GM19043 (cell line): Measurements from ENCODE around the gene C9orf50.
"Not testable (repeated sequence)": the region's sequence is repeated elsewhere in the genome, so short reads cannot be mapped to it uniquely, and the experiment has no call there.

Experiments used
- ATAC-seq: cut with Tn5 transposase; IDR thresholded peaks from one replicate; pipeline ENCODE4 v1.9.1; 2021; ENCODE audit warnings: low read depth; ENCODE audit not compliant: unreplicated experiment

C9orf50 gene

DNA sequence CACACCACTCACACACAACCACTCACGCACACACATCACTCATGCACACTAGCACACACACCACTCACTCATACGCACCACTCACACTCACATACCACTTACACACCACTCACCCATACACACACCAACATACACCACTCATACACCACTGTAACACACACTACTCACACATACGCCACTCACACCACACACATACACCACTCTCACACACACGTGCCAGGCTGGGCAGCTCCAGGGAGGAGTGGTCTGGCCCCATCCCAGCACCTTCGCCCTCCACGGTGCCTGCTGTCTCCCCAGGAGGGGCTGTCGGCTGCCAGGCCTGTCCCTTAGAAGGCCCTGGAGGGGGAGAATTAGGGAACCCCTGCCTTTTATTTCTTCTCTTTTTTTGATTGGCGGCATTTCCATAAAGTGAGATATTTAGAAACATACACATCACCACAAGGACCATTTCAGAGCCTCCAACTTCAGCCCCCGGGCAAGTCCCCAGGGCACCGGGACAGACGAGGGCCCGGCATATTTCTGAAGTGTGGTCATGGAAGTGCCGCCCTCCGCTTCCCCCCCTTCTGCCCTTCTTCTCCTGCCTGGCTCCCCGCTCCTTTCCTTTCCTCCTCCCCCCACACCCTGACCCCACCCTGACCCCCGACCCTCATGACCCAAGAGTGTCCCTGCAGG, 27.3 kb upstream of the C9orf50 start:
- ATAC-seq: no peak

DNA sequence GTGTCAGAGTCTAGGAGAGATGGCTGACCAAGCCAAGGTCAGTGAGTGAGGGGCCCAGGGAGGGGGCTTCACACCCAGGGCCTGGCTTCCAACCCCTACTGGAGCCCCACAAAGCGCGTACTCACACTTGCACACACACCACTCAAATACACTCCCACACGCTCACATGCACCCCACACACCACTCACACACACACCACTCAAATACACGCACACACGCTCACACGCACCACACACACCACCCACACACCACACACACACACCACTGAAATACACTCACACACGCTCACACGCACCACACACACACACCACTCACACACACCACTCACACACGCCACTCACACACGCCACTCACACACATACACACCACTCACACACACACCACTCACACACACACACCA, 26.7 kb upstream of the C9orf50 start:
- ATAC-seq: no peak

DNA sequence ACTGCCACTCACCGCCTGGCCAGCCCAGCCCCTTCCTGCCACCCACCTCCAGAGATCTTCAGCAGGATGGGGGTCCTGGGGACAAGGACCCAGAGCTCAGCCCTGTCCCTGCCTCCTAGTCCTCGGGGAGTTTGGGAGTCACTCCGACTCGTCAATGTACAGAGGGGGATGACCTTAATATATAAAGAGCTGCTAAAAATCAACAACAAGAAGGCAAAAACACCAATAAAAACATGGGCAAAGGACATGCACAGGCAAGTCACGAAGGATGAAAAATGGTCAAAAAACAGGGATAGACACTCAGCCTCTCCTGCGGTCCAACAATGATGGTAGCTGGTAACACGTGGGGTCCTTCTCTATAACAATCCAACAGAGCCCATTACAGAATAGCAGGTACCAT, 25.8 kb upstream of the C9orf50 start:
- no peak for ATAC-seq

DNA sequence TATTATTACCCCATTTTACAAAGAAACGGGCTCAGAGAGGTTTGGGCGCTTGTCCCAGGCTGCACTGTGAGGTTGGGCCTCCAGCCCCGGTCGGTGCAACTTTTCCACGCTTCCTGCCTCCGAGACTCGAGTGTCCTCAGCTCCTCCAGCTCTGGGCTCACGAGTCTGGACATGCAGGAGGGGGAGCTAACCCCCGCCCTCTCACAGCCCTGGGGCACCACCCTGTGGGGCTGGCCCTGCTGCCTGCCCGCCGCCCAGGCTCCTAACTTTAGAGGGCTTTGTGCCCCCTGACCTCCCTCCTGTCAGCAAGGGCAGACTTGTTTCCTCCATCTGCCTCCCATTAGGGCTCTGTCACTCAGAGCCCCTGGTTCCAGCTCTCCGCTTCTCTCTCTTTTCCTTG, 25.4 kb upstream of the C9orf50 start:
- ATAC-seq: no peak

DNA sequence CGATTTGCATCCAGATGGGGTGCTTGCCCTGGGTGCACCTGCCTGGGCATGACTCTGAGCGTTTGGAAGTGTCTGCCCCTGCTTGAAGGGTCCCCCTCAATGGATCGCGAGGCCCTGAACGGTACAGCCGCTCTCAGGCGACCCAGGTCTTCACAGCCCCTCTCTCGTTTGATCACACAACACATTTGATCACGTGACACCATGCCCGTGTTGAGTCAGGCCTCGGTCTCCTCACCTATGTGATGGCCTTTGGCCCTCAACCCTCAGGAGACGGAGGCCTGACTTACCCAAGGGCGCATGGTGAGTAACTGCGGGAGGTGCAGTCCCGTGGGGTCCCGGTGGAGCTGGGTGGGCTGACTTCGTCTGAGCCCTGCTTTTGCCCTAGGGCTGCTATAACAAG, 24.0 kb upstream of the C9orf50 start:
- ATAC-seq: no peak

DNA sequence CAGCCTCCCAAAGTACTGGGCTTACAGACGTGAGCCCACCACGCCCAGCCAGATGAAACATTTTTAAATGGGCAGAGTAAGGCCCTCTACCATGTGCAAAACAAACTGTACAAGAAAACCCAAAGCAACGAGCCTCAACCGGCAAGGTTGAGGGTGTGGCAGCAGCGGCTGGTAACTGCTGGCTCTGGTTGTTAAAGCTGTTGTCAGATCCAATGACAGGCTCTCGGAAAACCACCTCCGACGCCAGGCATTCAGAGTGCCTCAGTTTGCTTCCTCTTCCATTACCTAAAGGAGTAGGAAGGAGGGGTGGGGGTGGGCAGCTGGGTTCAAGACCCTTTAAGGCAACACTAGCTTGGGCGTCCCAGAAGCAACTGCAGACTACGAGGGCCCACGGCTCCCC, 23.5 kb upstream of the C9orf50 start:
- ATAC-seq: no peak

DNA sequence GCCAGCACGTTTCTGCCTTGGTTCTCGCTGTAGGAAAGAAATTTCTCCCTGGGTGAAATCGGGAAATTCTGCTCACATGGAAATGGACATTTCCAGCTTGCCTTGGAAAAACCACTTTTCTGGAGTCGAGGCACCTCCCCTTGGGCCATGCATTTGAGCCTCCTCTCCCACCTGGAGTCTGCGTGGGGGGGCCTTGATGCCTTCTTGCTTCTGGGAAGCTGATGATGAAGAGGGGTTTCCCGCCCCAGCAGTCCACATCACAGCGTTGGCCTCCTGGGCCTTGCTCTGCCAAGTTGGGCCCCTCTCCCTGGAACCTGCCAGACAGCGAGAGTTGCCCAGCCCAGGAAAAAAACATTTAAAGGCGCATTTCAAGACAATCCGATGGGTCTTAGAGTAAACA, 22.8 kb upstream of the C9orf50 start:
- ATAC-seq: no peak

DNA sequence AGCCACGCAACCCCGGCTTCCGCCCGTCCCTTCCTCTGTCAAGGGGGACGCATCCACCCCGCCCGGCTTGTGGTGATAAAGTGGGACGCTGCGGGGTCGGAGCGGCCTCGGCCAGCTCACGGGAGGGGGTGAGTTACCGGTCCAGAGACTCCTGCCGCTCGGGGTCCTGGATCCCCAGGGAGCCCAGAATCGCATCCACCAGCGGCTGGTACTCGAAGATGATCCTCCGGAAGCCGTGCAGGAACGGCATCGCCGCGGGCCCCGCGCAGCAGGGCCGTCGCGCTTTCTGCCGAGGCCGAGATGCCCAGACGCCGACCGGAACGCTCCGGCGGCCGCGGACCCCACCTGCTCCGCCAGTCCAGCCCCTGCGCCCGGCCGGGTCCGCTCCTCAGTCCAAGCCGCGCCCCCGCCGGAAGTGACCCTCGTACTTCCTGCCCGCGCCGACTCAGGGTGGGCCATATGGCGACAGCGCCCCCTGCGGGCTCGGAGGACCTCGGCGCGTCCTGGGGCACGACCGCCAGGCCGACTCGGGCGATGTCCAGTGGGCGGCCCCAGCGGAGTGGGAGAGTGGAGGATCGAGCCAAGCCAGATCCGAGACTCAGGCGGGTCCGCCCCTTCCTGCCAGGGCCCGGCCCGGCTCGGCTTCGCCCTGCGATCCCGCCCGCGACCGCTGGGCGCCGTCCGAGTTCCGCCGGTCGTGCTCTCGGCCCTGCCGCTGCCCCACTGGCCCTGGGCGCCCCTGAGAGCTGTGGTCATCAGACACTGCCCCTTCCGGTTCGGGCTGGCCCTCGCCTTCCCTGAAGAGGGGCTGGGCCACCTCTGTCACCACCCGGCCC, 21.1 kb upstream of the C9orf50 start, which contains the start of gene ASB6:
Gene ASB6, minus strand, starts transcription at position 402 of the 836 bp plus-strand sequence. Its CDS starts 152 bp downstream, at position 250.
- peak; percentile 85 for ATAC-seq

DNA sequence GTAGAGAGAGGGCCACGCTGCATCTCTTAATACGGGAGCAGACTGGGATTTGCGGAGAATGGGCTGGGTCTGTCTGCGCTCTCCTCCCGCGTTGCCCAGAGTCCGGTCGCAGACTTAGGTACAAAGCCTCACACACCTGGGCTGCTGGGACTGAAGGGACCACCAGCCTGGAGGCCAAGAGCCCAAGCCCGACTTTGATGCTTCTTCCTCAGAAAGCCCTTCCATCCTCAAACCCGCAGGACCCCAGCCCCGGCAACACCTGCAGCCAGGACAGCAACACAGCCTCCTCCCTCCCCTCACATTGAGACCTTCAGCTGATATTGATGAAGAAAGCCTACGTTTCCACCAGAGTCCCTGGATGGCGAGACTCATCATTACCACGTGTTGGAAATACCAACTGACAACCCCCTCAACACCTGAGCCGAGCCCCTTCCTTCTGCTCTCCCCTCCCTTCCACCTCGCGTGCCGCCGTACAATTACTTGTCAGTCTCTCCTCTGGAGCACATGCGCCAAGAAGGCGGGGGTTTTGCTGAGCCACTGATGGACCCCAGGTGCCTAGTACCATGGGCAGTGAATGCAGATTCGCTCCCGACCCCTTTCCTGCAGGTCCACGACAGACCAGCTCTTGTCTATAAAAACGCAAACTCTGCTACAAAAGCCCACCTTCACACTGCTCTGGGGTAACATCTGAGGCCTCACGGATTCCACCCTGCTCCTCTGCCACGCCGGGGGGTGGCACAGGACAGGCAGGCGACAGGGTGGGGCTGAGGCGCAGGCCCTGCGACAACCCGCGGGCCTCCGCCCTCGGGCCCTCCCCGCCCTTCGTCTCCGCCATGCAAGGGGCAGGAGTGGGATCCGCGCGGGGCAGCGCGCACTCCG, 20.2 kb upstream of the C9orf50 start:
- ATAC-seq: no peak

DNA sequence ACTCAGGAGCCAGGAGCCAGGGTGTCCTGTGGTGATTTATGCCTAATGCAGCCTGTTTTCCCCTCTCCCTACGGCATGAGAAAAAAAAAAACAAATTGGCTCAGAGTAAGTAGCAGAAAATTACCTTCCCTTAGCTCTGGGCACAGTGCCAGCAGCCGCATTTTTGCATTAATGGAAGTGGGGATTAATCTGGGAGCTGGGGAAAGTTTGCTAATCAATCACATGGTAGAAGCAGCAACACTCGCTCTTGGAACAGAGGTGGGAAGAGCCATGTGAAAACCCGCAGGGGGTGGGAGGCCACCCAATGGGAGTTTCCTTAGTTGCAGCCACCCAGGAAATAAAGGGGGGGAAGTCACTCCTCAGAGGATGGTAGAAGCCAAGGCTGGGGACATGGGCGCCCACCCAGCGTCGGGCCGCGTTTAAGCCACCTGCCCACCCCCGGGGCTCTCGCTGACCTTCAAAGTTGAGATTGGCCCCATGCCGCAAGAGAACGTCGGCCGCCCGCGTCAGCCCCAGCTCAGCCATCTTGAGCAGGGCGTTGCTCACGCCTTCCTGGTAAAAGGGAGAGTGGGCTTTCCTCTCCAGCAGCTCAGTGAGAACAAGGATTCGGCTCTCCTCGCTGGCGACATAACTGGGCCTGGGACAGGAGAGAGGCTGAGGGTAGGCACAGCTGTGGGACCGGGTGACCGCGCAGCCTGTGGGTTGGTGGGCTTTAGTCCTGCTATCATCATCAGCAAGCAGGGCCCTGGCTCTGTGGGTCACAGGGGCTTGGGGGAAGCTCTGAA, 19.4 kb upstream of the C9orf50 start:
- no peak for ATAC-seq

DNA sequence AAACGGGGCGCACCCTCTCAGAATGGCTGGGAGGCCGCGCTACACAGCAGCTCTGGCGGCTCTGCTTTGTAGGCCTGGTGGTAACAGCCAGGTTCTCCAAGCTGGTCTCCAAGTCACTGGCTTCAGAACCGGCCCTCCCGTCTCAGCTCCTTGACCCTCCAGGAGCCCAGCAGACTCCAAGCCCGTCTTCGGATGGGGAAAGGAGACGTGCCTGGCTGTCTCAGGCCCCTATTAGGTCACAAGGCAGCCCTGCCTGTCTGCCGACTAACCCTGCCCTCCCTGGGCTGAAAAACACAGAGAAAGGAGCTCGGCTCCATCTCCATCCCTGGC, 18.8 kb upstream of the C9orf50 start:
- no peak for ATAC-seq

DNA sequence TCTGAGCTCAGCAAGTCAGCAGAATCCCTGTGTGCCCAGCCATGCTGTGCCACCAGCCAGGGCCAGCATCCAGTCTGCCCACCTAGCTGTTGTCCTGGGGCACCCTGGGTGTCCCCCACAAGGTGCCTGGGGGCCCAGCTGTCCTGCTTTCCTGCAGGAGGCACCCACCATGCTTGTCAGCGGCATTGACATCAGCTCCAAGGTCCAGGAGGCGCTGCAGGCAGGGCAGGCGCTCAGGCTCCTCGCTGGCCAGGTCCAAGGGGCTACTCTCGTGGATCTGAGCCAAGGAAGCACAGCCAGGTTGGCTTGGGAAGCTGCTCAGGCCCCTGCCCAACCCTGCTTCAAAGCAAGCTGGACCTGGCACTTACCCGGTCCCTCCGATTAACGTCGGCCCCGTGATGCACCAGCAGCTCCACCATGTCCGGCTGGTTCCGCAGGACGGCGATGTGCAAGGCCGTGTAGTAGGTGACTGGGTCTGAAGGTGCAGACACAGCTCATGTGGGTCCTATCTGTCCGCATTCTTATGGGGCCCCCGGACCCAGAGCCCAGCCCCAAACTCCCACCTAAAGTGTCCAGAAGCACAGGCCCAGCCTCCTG, 18.2 kb upstream of the C9orf50 start:
- ATAC-seq: no peak

DNA sequence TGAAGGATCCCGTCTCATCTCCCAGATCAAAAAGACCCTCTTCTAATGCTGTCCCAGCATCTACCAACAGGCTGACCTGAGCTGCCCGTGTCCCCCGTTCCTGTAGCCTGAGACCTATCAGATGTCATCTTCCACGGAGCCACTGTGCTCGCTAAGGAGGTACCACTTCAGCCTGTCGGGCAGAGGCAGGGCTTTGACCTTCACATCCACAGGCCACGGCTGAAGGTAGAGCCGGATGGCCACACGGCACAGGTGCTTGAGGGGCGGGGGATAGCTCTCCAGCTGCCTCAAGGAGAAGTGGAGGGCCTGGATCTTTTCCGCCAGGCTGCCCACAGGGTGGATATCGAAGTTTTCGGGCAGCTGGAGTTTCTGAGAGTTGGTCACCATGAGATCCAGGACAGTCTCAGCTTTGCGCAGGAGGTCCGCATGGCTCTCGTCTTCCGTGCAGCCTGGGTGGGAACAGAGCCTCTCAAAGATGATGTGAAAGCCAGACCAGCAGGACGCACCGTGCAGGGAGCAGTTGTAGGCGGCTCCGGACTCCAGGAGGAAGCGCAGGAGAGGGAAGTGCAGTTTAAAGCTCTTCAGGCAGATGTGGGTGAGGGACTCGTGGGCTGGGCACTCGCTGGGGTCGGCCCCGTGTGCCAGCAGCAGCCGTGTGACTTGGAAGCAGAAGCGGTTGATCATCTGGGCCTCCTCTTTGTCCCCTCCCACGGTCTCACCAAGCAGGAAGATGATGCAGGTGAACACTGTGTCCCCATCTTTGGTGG, 17.0 kb upstream of the C9orf50 start:
- no peak for ATAC-seq

DNA sequence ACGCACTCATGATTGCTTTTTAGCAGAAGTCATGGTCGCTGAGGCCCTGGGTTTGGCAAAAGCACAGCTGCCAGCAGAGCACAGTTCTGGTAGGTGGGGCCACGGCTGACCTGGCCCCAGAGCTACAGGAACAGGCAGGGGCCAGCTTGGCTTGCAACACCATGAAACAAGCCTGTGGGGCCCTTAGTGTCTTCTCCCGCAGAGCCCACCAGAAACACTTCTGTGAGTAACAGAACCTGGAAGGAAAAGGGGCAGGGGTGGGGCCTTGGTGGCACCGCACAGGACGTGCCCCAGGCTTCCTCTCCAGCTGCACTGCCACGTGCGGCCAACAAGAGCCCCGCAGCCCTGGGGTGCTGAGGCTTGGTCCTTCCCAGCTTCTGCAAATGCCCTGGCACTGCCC, 16.2 kb upstream of the C9orf50 start:
- ATAC-seq: no peak

DNA sequence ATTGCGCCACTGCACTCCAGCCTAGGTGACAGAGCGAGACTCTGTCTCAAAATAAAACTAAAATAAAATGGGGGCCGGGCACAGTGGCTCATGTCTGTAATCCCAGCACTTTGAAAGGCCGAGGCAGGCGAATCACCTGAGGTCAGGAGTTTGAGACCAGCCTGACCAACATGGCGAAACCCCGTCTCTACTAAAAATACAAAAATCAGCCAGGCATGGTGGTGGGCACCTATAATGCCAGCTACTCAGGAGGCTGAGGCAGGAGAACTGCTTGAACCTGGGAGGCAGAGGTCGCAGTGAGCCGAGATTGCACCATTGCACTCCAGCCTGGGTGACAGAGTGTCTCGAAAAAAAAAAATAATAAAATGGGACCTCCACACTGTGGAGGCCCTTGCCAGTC, 15.4 kb upstream of the C9orf50 start:
- not testable (repeated sequence) for ATAC-seq

DNA sequence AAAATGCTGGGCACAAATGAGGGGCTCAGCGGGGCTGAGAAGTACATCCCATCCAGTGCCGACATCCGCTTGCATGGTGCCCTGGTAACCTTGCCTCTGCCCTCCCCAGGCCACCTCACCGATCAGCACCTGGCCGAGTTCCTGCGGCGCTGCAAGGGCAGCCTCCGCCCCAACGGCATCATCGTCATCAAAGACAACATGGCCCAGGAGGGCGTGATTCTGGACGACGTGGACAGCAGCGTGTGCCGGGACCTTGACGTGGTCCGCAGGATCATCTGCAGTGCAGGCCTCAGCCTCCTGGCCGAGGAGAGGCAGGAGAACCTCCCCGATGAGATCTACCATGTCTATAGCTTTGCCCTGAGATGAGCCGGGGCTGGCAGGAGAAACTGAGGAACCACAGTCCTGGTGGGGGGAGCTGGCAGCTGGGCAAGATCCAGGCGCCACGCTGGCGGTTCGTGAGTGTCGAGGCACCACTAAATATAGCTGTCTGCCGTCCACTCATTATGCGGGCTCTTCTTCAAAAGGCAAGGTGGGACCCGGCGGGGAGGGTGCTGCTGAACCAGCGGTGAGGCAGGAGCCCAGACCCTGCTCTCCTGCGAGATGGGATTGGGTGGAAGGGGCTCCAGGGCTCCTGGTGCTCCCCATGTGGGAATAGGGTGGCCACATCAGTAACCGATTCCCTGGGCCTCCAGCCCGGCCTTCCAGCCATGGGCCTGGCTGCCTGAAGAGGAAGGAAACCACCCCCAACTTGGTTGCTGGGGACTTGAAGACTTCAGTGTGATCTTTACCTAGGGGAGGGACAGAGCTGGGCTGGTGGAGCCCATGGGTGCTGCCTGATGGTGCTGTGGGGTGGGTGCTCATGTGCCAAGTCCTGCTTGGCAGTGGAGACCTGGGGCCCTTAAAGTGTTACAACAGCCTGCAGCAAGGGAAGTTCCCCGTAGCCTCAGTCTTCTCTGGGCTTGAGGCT, 14.5 kb upstream of the C9orf50 start:
- no peak for ATAC-seq

DNA sequence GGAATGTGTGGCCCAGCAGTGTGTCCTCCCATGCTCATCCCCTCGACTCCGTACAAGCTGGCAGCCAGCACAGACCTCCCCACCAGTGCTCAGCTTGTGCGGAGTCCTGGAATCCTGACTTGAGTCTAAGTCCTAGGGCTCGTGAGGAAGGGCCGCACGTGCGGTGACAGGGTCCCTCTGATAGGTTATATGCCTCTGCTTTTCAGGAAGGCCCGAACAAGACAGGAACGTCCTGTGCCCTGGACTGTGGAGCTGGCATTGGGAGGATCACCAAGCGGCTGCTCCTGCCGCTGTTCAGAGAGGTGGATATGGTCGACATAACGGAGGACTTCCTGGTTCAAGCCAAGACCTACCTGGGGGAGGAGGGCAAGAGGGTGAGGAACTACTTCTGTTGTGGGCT, 12.9 kb upstream of the C9orf50 start:
- no peak for ATAC-seq

DNA sequence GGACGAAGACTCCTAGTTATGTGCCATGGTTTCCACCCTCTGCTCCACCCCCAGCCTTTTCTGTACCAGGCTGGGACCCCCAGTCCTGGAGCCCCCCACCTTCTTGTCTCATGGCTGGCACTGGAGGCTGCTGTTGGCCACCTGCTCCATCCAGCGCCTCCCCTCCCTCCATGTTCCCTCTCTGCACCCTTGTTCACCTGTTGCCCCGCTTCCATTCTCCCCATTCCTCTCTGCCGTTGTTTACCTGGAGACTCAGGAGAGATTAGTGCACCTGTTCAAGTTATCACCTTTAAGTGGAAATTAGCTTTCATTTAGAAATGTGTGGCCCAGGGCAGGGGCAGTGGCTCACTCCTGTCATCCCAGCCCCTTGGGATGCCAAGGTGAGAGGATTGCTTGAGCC, 12.3 kb upstream of the C9orf50 start:
- no peak for ATAC-seq
